ENCODE measurements around the gene G6PD. TPM values are rescaled to one million over a fixed set of nuclear protein-coding genes. Genes with fewer than 3 reads are reported as not detected.
"Not testable (repeated sequence)": the region's sequence is repeated elsewhere in the genome, so short reads cannot be mapped to it uniquely, and the experiment has no call there.

Gene G6PD
- total RNA-seq = 100 to 1,000 TPM in 1 of 4 donors, 10 to 100 TPM in 3; 46.5 to 180 (median 79.9) TPM

DNA sequence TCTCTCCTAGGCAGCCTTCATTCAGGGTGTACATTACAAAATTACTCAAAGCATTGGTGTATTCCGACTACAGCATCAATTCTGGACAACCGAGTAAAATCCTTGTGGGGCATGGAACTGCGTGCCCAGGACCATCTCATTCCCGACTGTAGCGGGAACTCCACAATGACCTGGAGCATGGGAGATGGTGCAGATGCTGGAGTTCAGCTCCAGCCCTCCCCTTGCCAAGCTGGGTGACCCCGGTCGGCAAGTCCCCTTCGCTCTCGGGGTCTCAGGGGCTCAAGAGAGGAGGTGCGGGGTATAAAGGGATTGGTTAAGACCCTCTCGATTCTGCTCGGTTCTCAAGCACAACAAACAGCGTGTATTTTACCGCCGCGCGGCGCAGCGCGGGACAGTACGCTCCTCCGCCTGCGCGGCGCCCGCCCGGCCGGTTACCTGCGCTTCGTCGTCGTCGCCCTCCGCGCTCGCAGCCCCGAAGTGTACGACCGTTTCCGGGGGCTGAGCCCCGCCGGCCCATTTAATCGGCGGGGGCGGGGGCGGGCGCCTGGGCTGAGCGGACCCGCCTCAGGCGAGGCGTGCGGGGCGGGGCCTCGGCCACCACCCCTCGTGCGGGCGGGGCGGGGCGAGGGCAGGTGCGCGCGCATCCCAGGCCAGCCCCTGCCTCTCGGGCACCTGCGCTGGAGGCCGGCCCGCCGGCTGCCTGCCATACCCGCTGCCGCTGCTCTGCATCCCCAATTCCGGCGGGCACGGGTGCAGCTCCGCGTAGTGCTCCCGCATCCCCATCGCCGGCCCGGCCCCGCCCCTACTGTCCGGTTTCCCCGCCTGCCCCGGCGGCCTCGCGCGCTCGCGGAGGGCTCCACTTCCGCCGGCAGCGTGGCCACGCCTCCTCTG is at the start of gene G6PD:
TSS of gene G6PD (minus strand) at position 493 of the 891 bp plus-strand sequence. CDS start 691 bp downstream, outside the sequence.
- 0% methylated on average over 1 of the region's 92 CpGs; no CpG with 5 or more reads in 1 of the 2 donors for WGBS, 2 donors
- Histone ChIP-seq H3K36me3 (peaks cover 0 to 5% (median 0%) of the 10 kb centered on the region in 3 donors), H3K9me3 (no peaks in the 10 kb centered on the region), H3K4me1 (peaks cover 17 to 76% (median 18%) of the 10 kb centered on the region in 3 donors), H3K4me3 (peak within 1 kb of the TSS; percentile 52 to 75 (median 66)), H3K27me3 (no peaks in the 10 kb centered on the region), H3K27ac (peak within 1 kb of the TSS; percentile 87 to 94 (median 90))
- TF ChIP-seq, protein P1, sequence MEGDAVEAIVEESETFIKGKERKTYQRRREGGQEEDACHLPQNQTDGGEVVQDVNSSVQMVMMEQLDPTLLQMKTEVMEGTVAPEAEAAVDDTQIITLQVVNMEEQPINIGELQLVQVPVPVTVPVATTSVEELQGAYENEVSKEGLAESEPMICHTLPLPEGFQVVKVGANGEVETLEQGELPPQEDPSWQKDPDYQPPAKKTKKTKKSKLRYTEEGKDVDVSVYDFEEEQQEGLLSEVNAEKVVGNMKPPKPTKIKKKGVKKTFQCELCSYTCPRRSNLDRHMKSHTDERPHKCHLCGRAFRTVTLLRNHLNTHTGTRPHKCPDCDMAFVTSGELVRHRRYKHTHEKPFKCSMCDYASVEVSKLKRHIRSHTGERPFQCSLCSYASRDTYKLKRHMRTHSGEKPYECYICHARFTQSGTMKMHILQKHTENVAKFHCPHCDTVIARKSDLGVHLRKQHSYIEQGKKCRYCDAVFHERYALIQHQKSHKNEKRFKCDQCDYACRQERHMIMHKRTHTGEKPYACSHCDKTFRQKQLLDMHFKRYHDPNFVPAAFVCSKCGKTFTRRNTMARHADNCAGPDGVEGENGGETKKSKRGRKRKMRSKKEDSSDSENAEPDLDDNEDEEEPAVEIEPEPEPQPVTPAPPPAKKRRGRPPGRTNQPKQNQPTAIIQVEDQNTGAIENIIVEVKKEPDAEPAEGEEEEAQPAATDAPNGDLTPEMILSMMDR (IDR thresholded peaks at IDR 0.05) = peak in 1 of 6 experiments; percentile 1
- TF ChIP-seq POLR2A (IDR thresholded peaks at IDR 0.05) = peak in 2 of 4 donors; percentile 13 to 38
- DNase-seq = no peak
- intact Hi-C loops (cut with DNase I) = no loop called here

DNA sequence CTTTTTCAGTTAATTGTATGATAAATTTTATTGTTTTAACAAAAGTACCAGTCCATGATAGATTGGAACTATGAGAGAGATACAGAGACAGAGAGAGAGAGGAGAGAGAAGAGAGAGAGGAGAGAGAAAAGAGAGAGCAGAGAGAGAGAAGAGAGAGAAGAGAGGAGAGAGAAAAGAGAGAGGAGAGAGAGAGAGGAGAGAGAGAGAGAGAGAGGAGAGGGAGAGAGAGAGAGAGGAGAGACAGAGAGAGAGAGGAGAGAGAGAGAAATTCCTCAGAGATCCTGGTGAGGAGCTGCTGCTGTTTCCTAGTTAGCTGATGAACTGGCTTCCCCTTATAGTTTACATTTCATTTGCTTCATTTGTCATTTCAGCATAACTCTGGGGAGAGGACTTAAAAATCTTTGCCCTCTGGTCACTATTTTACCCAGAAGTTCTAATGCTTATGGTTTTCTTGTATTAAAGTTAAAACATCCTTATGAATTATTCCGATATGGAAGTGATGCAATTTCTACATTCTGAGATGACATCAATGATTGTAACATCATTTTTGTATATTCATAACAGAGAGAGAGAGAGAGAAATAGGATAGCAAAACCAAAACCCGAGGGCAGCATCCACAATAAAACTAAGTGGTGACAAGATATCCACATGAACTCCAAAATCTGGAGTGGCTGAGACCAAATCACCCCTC is 49.1 kb upstream of the G6PD start:
- intact Hi-C loops (cut with DNase I) = no loop called here
- no peak overlapping the region for H3K4me3 ChIP-seq
- TF ChIP-seq, protein P1 (IDR thresholded peaks at IDR 0.05) = no peak
- no peak for TF ChIP-seq POLR2A (IDR thresholded peaks at IDR 0.05)
- no peak overlapping the region for H3K27ac ChIP-seq
- WGBS, 2 donors = 21 to 43% methylated on average over 2 of the region's 2 CpGs
- no peaks in the 10 kb centered on the region for H3K36me3 ChIP-seq
- no peak for DNase-seq
- H3K27me3 ChIP-seq = no peaks in the 10 kb centered on the region
- no peaks in the 10 kb centered on the region for H3K9me3 ChIP-seq
- H3K4me1 ChIP-seq = peaks cover 0 to 3% (median 0%) of the 10 kb centered on the region in 3 donors

DNA sequence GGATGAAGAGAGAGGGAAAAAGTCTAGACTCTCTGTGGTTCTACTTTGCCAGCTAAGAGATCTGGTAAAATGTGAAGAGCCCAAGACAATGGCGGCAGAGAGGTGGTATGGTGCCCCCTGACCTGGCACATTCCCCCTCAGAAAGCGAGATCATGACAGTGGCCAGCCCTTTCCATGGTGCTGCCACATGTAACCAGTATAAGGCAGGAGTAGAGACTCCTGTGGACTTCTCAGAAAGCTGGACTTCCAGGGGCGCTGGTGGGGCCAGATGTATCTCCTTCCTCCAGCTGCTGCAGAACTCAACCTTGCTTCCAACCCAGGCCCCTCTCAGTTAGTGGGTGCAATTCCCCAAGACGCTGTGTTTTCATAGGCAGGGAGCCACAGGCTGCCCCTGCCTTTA is 47.8 kb upstream of the G6PD start:
- intact Hi-C loops (cut with DNase I) = no loop called here
- Histone ChIP-seq H3K27ac (no peak overlapping the region), H3K27me3 (no peaks in the 10 kb centered on the region), H3K36me3 (no peaks in the 10 kb centered on the region), H3K9me3 (no peaks in the 10 kb centered on the region), H3K4me1 (peaks cover 0 to 3% (median 0%) of the 10 kb centered on the region in 3 donors), H3K4me3 (no peak overlapping the region)
- 100% methylated on average over 1 of the region's 4 CpGs; no CpG with 5 or more reads in 1 of the 2 donors for WGBS, 2 donors
- TF ChIP-seq, protein P1 (IDR thresholded peaks at IDR 0.05) = no peak
- no peak for TF ChIP-seq POLR2A (IDR thresholded peaks at IDR 0.05)
- DNase-seq = no peak

DNA sequence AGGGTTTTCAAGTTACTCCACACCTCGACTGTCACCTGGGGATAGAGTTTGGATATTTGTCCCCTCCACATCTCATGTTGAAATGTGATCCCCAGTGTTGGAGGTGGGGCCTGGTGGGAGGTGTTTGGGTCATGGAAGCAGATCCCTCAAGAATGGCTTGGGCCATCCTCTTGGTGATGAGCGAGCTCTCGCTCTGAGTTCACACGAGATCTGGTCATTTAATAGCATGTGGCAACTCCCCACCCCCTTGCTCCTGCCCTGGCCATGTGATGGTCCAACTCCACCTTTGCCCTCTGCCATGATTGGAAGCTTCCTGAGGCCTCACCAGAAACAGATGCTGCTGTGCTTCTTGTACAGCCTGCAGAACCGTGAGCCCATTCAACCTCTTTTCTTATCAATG is 46.6 kb upstream of the G6PD start:
- peaks cover 0 to 3% (median 0%) of the 10 kb centered on the region in 3 donors for H3K4me1 ChIP-seq
- intact Hi-C loops (cut with DNase I) = no loop called here
- H3K9me3 ChIP-seq = no peaks in the 10 kb centered on the region
- H3K27me3 ChIP-seq = no peaks in the 10 kb centered on the region
- no peak for DNase-seq
- H3K27ac ChIP-seq = no peak overlapping the region
- TF ChIP-seq, protein P1 (IDR thresholded peaks at IDR 0.05) = no peak
- no peak for TF ChIP-seq POLR2A (IDR thresholded peaks at IDR 0.05)
- no peak overlapping the region for H3K4me3 ChIP-seq
- WGBS, 2 donors = 85% methylated on average over 5 of the region's 5 CpGs; no CpG with 5 or more reads in 1 of the 2 donors
- no peaks in the 10 kb centered on the region for H3K36me3 ChIP-seq

DNA sequence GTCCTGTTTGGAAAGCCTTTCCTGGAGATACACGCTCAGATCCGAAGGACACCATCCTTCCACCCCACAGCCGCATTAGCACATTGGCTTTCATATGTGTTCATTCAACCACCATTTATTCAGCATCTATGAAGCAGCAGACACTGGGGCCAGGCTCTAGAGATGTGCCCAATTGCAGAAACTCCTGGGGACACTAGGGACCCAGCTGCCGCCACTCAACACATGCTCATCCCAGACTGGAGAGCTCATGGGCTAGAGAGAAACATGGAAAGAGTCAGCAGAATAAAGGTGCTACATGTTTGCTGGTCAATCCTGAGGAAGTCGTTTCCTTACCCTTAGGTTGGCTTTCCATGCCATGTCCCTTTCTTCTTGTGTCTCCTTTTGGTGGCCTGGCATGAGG is 45.9 kb upstream of the G6PD start:
- H3K36me3 ChIP-seq = no peaks in the 10 kb centered on the region
- 83 to 85% methylated on average over 4 to 5 of the region's 5 CpGs for WGBS, 2 donors
- TF ChIP-seq POLR2A (IDR thresholded peaks at IDR 0.05) = no peak
- TF ChIP-seq, protein P1 (IDR thresholded peaks at IDR 0.05) = no peak
- H3K9me3 ChIP-seq = no peaks in the 10 kb centered on the region
- intact Hi-C loops (cut with DNase I) = no loop called here
- no peak overlapping the region for H3K4me3 ChIP-seq
- no peaks in the 10 kb centered on the region for H3K27me3 ChIP-seq
- no peak overlapping the region for H3K27ac ChIP-seq
- peaks cover 0 to 3% (median 0%) of the 10 kb centered on the region in 3 donors for H3K4me1 ChIP-seq
- no peak for DNase-seq

DNA sequence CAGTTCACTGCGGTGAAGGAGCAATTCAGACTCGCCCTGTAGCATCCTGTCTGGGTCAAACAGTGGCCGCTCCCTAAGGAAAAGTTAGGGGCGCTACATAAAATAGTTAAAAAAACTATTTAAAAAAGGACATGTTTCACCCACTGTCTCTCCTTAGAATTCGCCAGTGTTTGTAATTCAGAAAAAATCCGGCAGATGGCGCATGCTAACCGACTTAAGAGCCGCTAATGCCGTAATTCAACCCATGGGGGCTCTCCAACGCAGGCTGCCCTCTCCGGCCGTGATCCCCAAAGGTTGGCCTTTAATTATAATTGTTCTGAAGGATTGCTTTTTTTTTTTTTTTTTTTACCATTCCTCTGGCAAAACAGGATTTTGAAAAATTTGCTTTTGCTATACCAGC is 43.8 kb upstream of the G6PD start:
- H3K4me3 ChIP-seq; H3K27me3 ChIP-seq; H3K9me3 ChIP-seq; H3K27ac ChIP-seq; DNase-seq; H3K4me1 ChIP-seq; H3K36me3 ChIP-seq; intact Hi-C loops (cut with DNase I): not testable (repeated sequence)
- no CpG with 5 or more reads among the region's 13 CpGs for WGBS, 2 donors

DNA sequence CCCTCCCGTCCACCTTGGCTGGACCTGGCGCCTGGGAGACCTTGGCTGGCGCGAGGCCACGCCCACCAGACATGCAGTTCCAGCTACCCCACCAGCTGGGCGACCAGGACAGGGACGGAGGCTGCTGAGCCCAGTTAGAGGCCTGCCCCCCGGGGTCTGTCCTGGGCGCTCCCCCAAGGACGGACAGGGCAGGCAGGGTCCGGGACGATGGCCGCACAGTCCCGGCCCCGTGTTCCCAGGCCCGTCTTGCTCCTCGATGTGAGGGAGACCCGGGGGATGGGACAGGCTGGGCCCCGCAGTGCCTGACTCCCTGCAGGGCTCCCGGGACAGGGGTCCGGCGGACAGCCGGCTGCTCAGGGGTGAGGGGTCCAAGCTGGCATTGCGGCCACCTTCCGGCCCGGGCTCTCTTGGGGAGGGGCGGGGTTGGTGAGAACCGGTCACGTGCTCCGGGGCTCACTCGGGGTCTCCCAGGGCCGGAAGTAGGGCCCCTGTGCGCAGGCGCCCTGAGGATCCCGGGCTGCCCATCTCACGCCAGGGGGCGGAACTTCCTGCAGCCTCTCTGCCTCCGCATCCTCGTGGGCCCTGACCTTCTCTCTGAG is 38.0 kb upstream of the G6PD start, which contains the start of gene CTAG1A:
TSS of gene CTAG1A (plus strand) at position 549 of the 599 bp plus-strand sequence. CDS start 74 bp downstream, outside the sequence.
- H3K27me3 ChIP-seq; H3K9me3 ChIP-seq; H3K27ac ChIP-seq; DNase-seq; H3K4me1 ChIP-seq; H3K36me3 ChIP-seq; H3K4me3 ChIP-seq; intact Hi-C loops (cut with DNase I): not testable (repeated sequence)
- WGBS, 2 donors = no CpG with 5 or more reads among the region's 39 CpGs

All from esophagus squamous epithelium (tissue), 5 donors.